HG02759 (cell line): ENCODE measurements around the gene ZNF26.
"Not testable (repeated sequence)": the region's sequence is repeated elsewhere in the genome, so short reads cannot be mapped to it uniquely, and the experiment has no call there.

ENCODE experiments used
- ATAC-seq: cut with Tn5 transposase; IDR thresholded peaks from one replicate; pipeline ENCODE4 v1.9.1; 2021; ENCODE audit warnings: mild to moderate bottlenecking, moderate library complexity; ENCODE audit not compliant: unreplicated experiment

The ZNF26 gene

GRCh38 chr12:132955094-132956010, 30.8 kb upstream of the ZNF26 start:
- peak; percentile 25 for ATAC-seq

GRCh38 chr12:132956011-132956788, 30.0 kb upstream of the ZNF26 start, which contains the start of gene ZNF605:
ZNF605 (minus strand) TSS chr12:132956306; CDS start chr12:132945635, 10,671 bp downstream.
- peak; percentile 95 for ATAC-seq

- ATAC-seq = not testable (repeated sequence)
Measured at GRCh38 chr12:132961790-132962189, 24.4 kb upstream of the ZNF26 start.

GRCh38 chr12:132963947-132964346, 22.2 kb upstream of the ZNF26 start:
- not testable (repeated sequence) for ATAC-seq

GRCh38 chr12:132965796-132966195, 20.4 kb upstream of the ZNF26 start:
- ATAC-seq = no peak

- no peak for ATAC-seq
Measured at GRCh38 chr12:132966676-132967415, 19.3 kb upstream of the ZNF26 start.

- no peak for ATAC-seq
Measured at GRCh38 chr12:132967736-132968135, 18.4 kb upstream of the ZNF26 start.

GRCh38 chr12:132972374-132972773, 13.8 kb upstream of the ZNF26 start:
- no peak for ATAC-seq

GRCh38 chr12:132976870-132977269, 9.3 kb upstream of the ZNF26 start:
- not testable (repeated sequence) for ATAC-seq

- peak; percentile 3 for ATAC-seq
Measured at GRCh38 chr12:132986885-132987225, 688 bp downstream of the ZNF26 start.

GRCh38 chr12:132998741-132999140, 12.6 kb downstream of the ZNF26 start:
- no peak for ATAC-seq

GRCh38 chr12:133010657-133011297, 24.6 kb downstream of the ZNF26 start:
- no peak for ATAC-seq

GRCh38 chr12:133023566-133023965, 37.4 kb downstream of the ZNF26 start:
- no peak for ATAC-seq

GRCh38 chr12:133026996-133027395, 40.8 kb downstream of the ZNF26 start:
- no peak for ATAC-seq

GRCh38 chr12:133037207-133038005, 51.2 kb downstream of the ZNF26 start, which contains the start of gene ZNF84:
ZNF84 (plus strand) TSS chr12:133037509; CDS start chr12:133041468, 3,959 bp downstream.
- ATAC-seq = peak; percentile 98

- ATAC-seq = no peak
Measured at GRCh38 chr12:133038118-133038709, 52.0 kb downstream of the ZNF26 start.

GRCh38 chr12:133046698-133047097, 60.5 kb downstream of the ZNF26 start:
- ATAC-seq = no peak

- no peak for ATAC-seq
Measured at GRCh38 chr12:133057446-133057845, 71.3 kb downstream of the ZNF26 start.
